ENCODE measurements around the gene PPARA. TPM values are rescaled to one million over a fixed set of nuclear protein-coding genes. Genes with fewer than 3 reads are reported as not detected.
A peak's percentile ranks its signal among the peaks of the same experiment; 100 is the strongest.

Gene PPARA
- total RNA-seq, 1 experiment from 2014 or later: 14.5 TPM

GRCh38 chr22:46129390-46130041, 20.8 kb upstream of the PPARA start (continued):
- no peak for TF ChIP-seq SRF (IDR thresholded peaks at IDR 0.05; ENCODE audit: low read depth)
- TF ChIP-seq CBX3 (IDR thresholded peaks at IDR 0.05; ENCODE audit: low read depth): no peak
- no peak for TF ChIP-seq FOSL1 (IDR thresholded peaks at IDR 0.05; ENCODE audit: low read depth)
- TF ChIP-seq POLR2AphosphoS5 (IDR thresholded peaks at IDR 0.05; ENCODE audit: low read depth, low read length): no peak
- no peak for TF ChIP-seq EZH2 (IDR thresholded peaks at IDR 0.05)
- TF ChIP-seq ATF3 (IDR thresholded peaks at IDR 0.05): no peak
- no peak for TF ChIP-seq EGR1 (IDR thresholded peaks at IDR 0.05; ENCODE audit: low read depth)
- no peak for TF ChIP-seq YY1 (IDR thresholded peaks at IDR 0.05; ENCODE audit: extremely low read depth, insufficient replicate concordance, low read depth, low read length)
- no peak for TF ChIP-seq MAX (IDR thresholded peaks at IDR 0.05)
- no peak for TF ChIP-seq POLR2A (IDR thresholded peaks at IDR 0.05; ENCODE audit: borderline replicate concordance, extremely low read depth, insufficient read depth, insufficient read length)
- no peak for TF ChIP-seq EZH2phosphoT487 (IDR thresholded peaks at IDR 0.05; ENCODE audit: borderline replicate concordance)

- intact Hi-C loops (cut with micrococcal nuclease): no loop called here
- Histone ChIP-seq H3K4me2 (ENCODE audit: low read length) (no peak overlapping the region), H3K27me3 (ENCODE audit: insufficient read depth, low read length) (no peaks in the 10 kb centered on the region), H3K4me1 (ENCODE audit: control insufficient read depth in 1 of 2, insufficient read depth in 2 of 2, low read length in 2 of 2) (peaks cover 0 to 11% of the 10 kb centered on the region in 2 experiments; a peak in 1 of 4 replicates), H4K20me1 (ENCODE audit: insufficient read depth) (no peaks in the 10 kb centered on the region), H3K9me2 (ENCODE audit: insufficient read depth) (no peaks in the 10 kb centered on the region), H3K4me3 (replicated peaks in 1 of 2; ENCODE audit: low read depth in 1 of 2, low read length in 2 of 2) (no peak overlapping the region), H2AFZ (ENCODE audit: low read depth, low read length, poor library complexity, severe bottlenecking) (no peak overlapping the region), H3K9me3 (ENCODE audit: control insufficient read depth in 1 of 2, insufficient read depth in 1 of 2, low read depth in 1 of 2, low read length in 2 of 2) (no peaks in the 10 kb centered on the region), H3K9ac (ENCODE audit: low read length) (no peak overlapping the region), H3K27ac (ENCODE audit: low read depth, low read length) (no peak overlapping the region), H3K36me3 (ENCODE audit: control insufficient read depth in 1 of 2, insufficient read depth in 2 of 2, low read length in 2 of 2) (no peaks in the 10 kb centered on the region), H3K79me2 (ENCODE audit: insufficient read depth, low read length) (no peaks in the 10 kb centered on the region)
- DNase-seq (ENCODE audit: low read depth, low spot score) (no peak), ATAC-seq (peak; percentile 77)
- ChIA-PET RAD21 (ENCODE audit: low non-redundant PET in 1 of 2, low total read pairs in 2 of 2, uncharacterized antibody in 2 of 2, unreplicated experiment in 2 of 2) (no interaction called here), CTCF (no interaction called here), POLR2A (no interaction called here)
- TF ChIP-seq SRF (IDR thresholded peaks at IDR 0.05; ENCODE audit: low read depth) (no peak), CBX3 (IDR thresholded peaks at IDR 0.05; ENCODE audit: low read depth) (no peak), POLR2A (IDR thresholded peaks at IDR 0.05; ENCODE audit: borderline replicate concordance, extremely low read depth, insufficient read depth, insufficient read length) (no peak), CTCF (IDR thresholded peaks at IDR 0.05 in 2 of 3, conservative IDR thresholded peaks at IDR 0.05 in 1 of 3; ENCODE audit: borderline replicate concordance in 1 of 3, insufficient read depth in 1 of 3, low read depth in 2 of 3, low read length in 2 of 3) (peak; percentile 59 to 92 (median 86); a peak in 5 of 6 replicates), JUND (IDR thresholded peaks at IDR 0.05) (no peak), SIN3A (IDR thresholded peaks at IDR 0.05; ENCODE audit: low read depth) (no peak), TCF7L2 (IDR thresholded peaks at IDR 0.05; ENCODE audit: borderline replicate concordance, extremely low read depth, insufficient read depth, insufficient read length) (no peak), FOSL1 (IDR thresholded peaks at IDR 0.05; ENCODE audit: low read depth) (no peak), EZH2phosphoT487 (IDR thresholded peaks at IDR 0.05; ENCODE audit: borderline replicate concordance) (no peak), SP1 (IDR thresholded peaks at IDR 0.05; ENCODE audit: low read depth) (no peak), RAD21 (IDR thresholded peaks at IDR 0.05; ENCODE audit: low read depth) (peak; percentile 50), MAX (IDR thresholded peaks at IDR 0.05) (no peak), ELF1 (IDR thresholded peaks at IDR 0.05; ENCODE audit: borderline replicate concordance, low read depth) (no peak)
- no TSS peak for BruUV-seq (replicated peaks)
Measured at GRCh38 chr22:46131151-46131587, 19.2 kb upstream of the PPARA start.
